ENCODE data around the gene MMP8. TPM values are rescaled to one million over a fixed set of nuclear protein-coding genes. Genes with fewer than 3 reads are reported as not detected.

The MMP8 gene
- total RNA-seq, 2 experiments from 2014 or later: not detected

- ChIA-PET CTCF (no interaction called here), POLR2A (no interaction called here)
- peaks cover 10% of the 10 kb centered on the region for H3K27me3 Mint-ChIP-seq
- H3K27ac Mint-ChIP-seq: no peak overlapping the region
- no peaks in the 10 kb centered on the region for H3K9me3 Mint-ChIP-seq
- no peak overlapping the region for H3K4me3 Mint-ChIP-seq
- H3K36me3 ChIP-seq (ENCODE audit: insufficient read depth, low read length): no peaks in the 10 kb centered on the region
- H3K4me1 Mint-ChIP-seq (ENCODE audit: low read depth): no peaks in the 10 kb centered on the region
- no peaks in the 10 kb centered on the region for H3K4me1 ChIP-seq (ENCODE audit: insufficient read depth, low read length)
- no peaks in the 10 kb centered on the region for H3K36me3 Mint-ChIP-seq (ENCODE audit: low read depth)
- ATAC-seq (ENCODE audit: poor library complexity): no peak
- peaks cover 0 to under 1% of the 10 kb centered on the region in 2 experiments for H3K27me3 ChIP-seq (ENCODE audit: control insufficient read depth in 1 of 2, insufficient read depth in 2 of 2, low read length in 2 of 2)
- TF ChIP-seq, protein P1, sequence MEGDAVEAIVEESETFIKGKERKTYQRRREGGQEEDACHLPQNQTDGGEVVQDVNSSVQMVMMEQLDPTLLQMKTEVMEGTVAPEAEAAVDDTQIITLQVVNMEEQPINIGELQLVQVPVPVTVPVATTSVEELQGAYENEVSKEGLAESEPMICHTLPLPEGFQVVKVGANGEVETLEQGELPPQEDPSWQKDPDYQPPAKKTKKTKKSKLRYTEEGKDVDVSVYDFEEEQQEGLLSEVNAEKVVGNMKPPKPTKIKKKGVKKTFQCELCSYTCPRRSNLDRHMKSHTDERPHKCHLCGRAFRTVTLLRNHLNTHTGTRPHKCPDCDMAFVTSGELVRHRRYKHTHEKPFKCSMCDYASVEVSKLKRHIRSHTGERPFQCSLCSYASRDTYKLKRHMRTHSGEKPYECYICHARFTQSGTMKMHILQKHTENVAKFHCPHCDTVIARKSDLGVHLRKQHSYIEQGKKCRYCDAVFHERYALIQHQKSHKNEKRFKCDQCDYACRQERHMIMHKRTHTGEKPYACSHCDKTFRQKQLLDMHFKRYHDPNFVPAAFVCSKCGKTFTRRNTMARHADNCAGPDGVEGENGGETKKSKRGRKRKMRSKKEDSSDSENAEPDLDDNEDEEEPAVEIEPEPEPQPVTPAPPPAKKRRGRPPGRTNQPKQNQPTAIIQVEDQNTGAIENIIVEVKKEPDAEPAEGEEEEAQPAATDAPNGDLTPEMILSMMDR (IDR thresholded peaks at IDR 0.05): no peak
- no peak overlapping the region for H3K4me3 ChIP-seq (ENCODE audit: low read length)
- intact Hi-C loops (cut with DNase I, micrococcal nuclease): no loop called here
- no peak for DNase-seq
- no peak overlapping the region for H3K27ac ChIP-seq (ENCODE audit: low read depth in 1 of 2, low read length in 2 of 2)
- H3K9me3 ChIP-seq (ENCODE audit: control insufficient read depth in 1 of 2, insufficient read depth in 1 of 2, low read length in 2 of 2): no peaks in the 10 kb centered on the region
These were observed 19.9 kb downstream of the MMP8 start for GRCh38 chr11:102704841-102705240.

- no peak overlapping the region for H3K4me3 Mint-ChIP-seq
- H3K27me3 Mint-ChIP-seq: peaks cover 10% of the 10 kb centered on the region
- H3K27me3 ChIP-seq (ENCODE audit: control insufficient read depth in 1 of 2, insufficient read depth in 2 of 2, low read length in 2 of 2): no peaks in the 10 kb centered on the region
- CTCF ChIA-PET: no interaction called here
- H3K4me1 ChIP-seq (ENCODE audit: insufficient read depth, low read length): no peaks in the 10 kb centered on the region
- ATAC-seq (ENCODE audit: poor library complexity) (no peak), DNase-seq (no peak)
- intact Hi-C loops (cut with DNase I, micrococcal nuclease): no loop called here
- POLR2A ChIA-PET: no interaction called here
- H3K27ac ChIP-seq (ENCODE audit: low read depth in 1 of 2, low read length in 2 of 2): no peak overlapping the region
- no peak overlapping the region for H3K27ac Mint-ChIP-seq
- no peaks in the 10 kb centered on the region for H3K36me3 Mint-ChIP-seq (ENCODE audit: low read depth)
- TF ChIP-seq, protein P1 (IDR thresholded peaks at IDR 0.05): no peak
- no peaks in the 10 kb centered on the region for H3K36me3 ChIP-seq (ENCODE audit: insufficient read depth, low read length)
- no peaks in the 10 kb centered on the region for H3K4me1 Mint-ChIP-seq (ENCODE audit: low read depth)
- no peaks in the 10 kb centered on the region for H3K9me3 ChIP-seq (ENCODE audit: control insufficient read depth in 1 of 2, insufficient read depth in 1 of 2, low read length in 2 of 2)
- no peak overlapping the region for H3K4me3 ChIP-seq (ENCODE audit: low read length)
- no peaks in the 10 kb centered on the region for H3K9me3 Mint-ChIP-seq
These were observed 20.8 kb downstream of the MMP8 start for GRCh38 chr11:102703826-102704493.

- intact Hi-C loops (cut with DNase I, micrococcal nuclease): no loop called here
- ChIA-PET CTCF (no interaction called here), POLR2A (no interaction called here)
These were observed 29.6 kb downstream of the MMP8 start for GRCh38 chr11:102695201-102695600.

More at GRCh38 chr11:102695201-102695600, 29.6 kb downstream of the MMP8 start:
- no peak for DNase-seq
- no peaks in the 10 kb centered on the region for H3K4me1 Mint-ChIP-seq (ENCODE audit: low read depth)
- no peaks in the 10 kb centered on the region for H3K36me3 Mint-ChIP-seq (ENCODE audit: low read depth)
- Histone ChIP-seq H3K9me3 (ENCODE audit: control insufficient read depth in 1 of 2, insufficient read depth in 1 of 2, low read length in 2 of 2) (no peaks in the 10 kb centered on the region), H3K27me3 (ENCODE audit: control insufficient read depth in 1 of 2, insufficient read depth in 2 of 2, low read length in 2 of 2) (peaks cover 0 to 9% of the 10 kb centered on the region in 2 experiments), H3K4me1 (ENCODE audit: insufficient read depth, low read length) (no peaks in the 10 kb centered on the region), H3K36me3 (ENCODE audit: insufficient read depth, low read length) (no peaks in the 10 kb centered on the region), H3K27ac (ENCODE audit: low read depth in 1 of 2, low read length in 2 of 2) (no peak overlapping the region), H3K4me3 (ENCODE audit: low read length) (no peak overlapping the region)
- no peak overlapping the region for H3K27ac Mint-ChIP-seq
- peaks cover 41% of the 10 kb centered on the region for H3K27me3 Mint-ChIP-seq
- no peak overlapping the region for H3K4me3 Mint-ChIP-seq
- no peaks in the 10 kb centered on the region for H3K9me3 Mint-ChIP-seq
- no peak for ATAC-seq (ENCODE audit: poor library complexity)
- TF ChIP-seq, protein P1 (IDR thresholded peaks at IDR 0.05): no peak
